Measurements from ENCODE around the gene TPRG1. TPM values are rescaled to one million over a fixed set of nuclear protein-coding genes. Genes with fewer than 3 reads are reported as not detected.

The TPRG1 gene
- total RNA-seq, 4 donors from 2014 or later = 0.66 to 23.1 (median 5.6) TPM; not detected in 1

DNA sequence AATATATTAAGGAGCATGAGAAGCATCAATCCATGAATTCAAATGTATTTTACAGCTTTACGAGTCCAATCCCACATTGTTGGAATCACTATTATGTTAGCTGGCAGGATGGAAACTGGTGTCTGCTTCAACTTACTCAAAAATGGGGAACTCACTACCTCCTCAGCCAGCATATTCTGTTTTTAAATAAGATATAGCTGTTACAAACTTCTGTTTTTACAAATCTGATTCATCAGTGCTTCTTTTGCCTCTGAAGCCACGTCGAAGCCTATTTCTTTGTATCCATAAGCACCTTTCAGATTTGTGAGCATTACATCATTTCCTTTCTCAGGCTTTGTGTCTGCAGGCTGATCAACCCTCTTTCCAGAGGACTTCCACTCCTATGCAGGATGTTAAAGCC lies 105.9 kb downstream of the TPRG1 start:
- no peaks in the 10 kb centered on the region for H3K36me3 ChIP-seq
- TF ChIP-seq, protein P1, sequence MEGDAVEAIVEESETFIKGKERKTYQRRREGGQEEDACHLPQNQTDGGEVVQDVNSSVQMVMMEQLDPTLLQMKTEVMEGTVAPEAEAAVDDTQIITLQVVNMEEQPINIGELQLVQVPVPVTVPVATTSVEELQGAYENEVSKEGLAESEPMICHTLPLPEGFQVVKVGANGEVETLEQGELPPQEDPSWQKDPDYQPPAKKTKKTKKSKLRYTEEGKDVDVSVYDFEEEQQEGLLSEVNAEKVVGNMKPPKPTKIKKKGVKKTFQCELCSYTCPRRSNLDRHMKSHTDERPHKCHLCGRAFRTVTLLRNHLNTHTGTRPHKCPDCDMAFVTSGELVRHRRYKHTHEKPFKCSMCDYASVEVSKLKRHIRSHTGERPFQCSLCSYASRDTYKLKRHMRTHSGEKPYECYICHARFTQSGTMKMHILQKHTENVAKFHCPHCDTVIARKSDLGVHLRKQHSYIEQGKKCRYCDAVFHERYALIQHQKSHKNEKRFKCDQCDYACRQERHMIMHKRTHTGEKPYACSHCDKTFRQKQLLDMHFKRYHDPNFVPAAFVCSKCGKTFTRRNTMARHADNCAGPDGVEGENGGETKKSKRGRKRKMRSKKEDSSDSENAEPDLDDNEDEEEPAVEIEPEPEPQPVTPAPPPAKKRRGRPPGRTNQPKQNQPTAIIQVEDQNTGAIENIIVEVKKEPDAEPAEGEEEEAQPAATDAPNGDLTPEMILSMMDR (IDR thresholded peaks at IDR 0.05) = no peak
- no peak for TF ChIP-seq POLR2A (IDR thresholded peaks at IDR 0.05)
- no peak overlapping the region for H3K27ac ChIP-seq
- H3K4me1 ChIP-seq = no peaks in the 10 kb centered on the region
- no peak overlapping the region for H3K4me3 ChIP-seq
- H3K9me3 ChIP-seq = no peaks in the 10 kb centered on the region
- no peak for DNase-seq
- no peaks in the 10 kb centered on the region for H3K27me3 ChIP-seq

DNA sequence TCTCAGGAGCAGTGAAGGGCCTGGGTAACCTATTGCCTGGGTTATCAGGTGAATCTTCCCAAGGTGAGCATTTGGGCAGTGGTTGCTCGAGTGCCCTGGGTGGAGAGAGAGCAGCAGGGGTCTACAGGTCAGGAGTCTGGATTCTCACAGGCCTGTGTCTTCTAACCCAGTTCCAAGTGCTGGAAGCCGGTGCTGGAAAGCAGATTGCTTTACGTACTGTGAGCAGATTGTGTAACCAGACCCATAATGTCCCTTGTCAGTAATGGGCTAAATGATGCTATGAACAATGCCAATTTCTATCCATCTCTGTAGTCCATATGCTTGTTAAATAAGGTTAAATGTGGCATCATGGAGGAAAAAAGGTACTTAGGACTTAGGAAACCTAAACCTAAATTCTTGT lies 106.5 kb downstream of the TPRG1 start:
- Histone ChIP-seq H3K4me1 (no peaks in the 10 kb centered on the region), H3K36me3 (no peaks in the 10 kb centered on the region), H3K27ac (no peak overlapping the region), H3K27me3 (no peaks in the 10 kb centered on the region), H3K4me3 (no peak overlapping the region), H3K9me3 (no peaks in the 10 kb centered on the region)
- no peak for TF ChIP-seq POLR2A (IDR thresholded peaks at IDR 0.05)
- TF ChIP-seq, protein P1 (IDR thresholded peaks at IDR 0.05) = no peak
- DNase-seq = no peak

GRCh38 chr3:189282189-189282588 lies 110.4 kb downstream of the TPRG1 start:
- Histone ChIP-seq H3K4me3 (no peak overlapping the region), H3K27me3 (no peaks in the 10 kb centered on the region), H3K27ac (no peak overlapping the region), H3K36me3 (no peaks in the 10 kb centered on the region), H3K4me1 (no peaks in the 10 kb centered on the region), H3K9me3 (no peaks in the 10 kb centered on the region)
- TF ChIP-seq, protein P1 (IDR thresholded peaks at IDR 0.05) = no peak
- no peak for TF ChIP-seq POLR2A (IDR thresholded peaks at IDR 0.05)
- DNase-seq = no peak

DNA sequence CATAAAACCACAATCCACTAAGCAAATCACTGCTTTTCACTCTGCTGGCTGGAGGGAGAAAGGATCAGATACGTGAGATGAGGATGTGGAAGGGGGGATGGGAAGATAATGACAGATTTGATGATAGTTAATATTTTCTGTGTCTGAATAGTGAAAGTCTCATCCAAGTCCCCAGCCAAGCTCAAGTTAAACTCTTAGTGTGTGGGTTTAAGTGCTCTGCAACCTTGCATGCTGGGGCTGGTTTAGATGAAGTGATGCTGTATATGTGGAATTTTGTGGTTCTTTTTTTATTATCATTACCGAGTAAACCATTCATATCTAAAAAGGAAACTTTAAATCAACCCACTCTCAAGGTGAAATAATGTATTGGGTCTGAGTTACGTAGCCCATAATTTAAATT lies 111.0 kb downstream of the TPRG1 start:
- TF ChIP-seq, protein P1 (IDR thresholded peaks at IDR 0.05) = no peak
- no peak for TF ChIP-seq POLR2A (IDR thresholded peaks at IDR 0.05)
- Histone ChIP-seq H3K27me3 (no peaks in the 10 kb centered on the region), H3K4me3 (no peak overlapping the region), H3K36me3 (no peaks in the 10 kb centered on the region), H3K27ac (no peak overlapping the region), H3K9me3 (no peaks in the 10 kb centered on the region), H3K4me1 (no peaks in the 10 kb centered on the region)
- DNase-seq = no peak

GRCh38 chr3:189286188-189286587 lies 114.4 kb downstream of the TPRG1 start:
- Histone ChIP-seq H3K9me3 (no peaks in the 10 kb centered on the region), H3K36me3 (no peaks in the 10 kb centered on the region), H3K4me3 (no peak overlapping the region), H3K4me1 (no peaks in the 10 kb centered on the region), H3K27me3 (no peaks in the 10 kb centered on the region), H3K27ac (no peak overlapping the region)
- no peak for DNase-seq
- TF ChIP-seq POLR2A (IDR thresholded peaks at IDR 0.05) = no peak
- TF ChIP-seq, protein P1 (IDR thresholded peaks at IDR 0.05) = no peak

DNA sequence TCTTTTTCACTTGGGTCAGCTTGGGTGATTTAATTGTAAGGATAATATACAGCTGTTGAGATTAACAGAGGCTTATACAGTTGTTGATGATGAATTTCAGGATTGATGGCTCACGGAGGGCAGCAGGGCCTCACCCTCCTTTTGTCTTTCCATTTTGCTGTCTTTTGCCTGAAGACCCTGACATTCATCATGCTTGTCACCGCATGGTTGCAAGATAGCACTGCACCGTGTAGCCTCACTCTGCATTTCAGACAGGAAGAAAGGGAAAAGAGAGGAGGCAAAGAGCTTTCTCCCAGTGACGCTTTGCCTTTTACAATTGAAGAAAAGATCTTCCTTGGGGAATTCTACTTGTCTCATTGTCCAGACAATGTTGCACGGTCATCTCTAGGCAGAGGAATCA lies 115.1 kb downstream of the TPRG1 start:
- no peak overlapping the region for H3K4me3 ChIP-seq
- DNase-seq = no peak
- no peaks in the 10 kb centered on the region for H3K9me3 ChIP-seq
- H3K36me3 ChIP-seq = no peaks in the 10 kb centered on the region
- TF ChIP-seq POLR2A (IDR thresholded peaks at IDR 0.05) = no peak
- TF ChIP-seq, protein P1 (IDR thresholded peaks at IDR 0.05) = no peak
- no peaks in the 10 kb centered on the region for H3K4me1 ChIP-seq
- no peaks in the 10 kb centered on the region for H3K27me3 ChIP-seq
- no peak overlapping the region for H3K27ac ChIP-seq

Measured in Peyer's patch (tissue), 4 donors.